Astrocyte (in vitro differentiated cells and primary cell): ENCODE results near the gene TBC1D14. TPM values are rescaled to one million over a fixed set of nuclear protein-coding genes. Genes with fewer than 3 reads are reported as not detected.

Experiments used
- DNase-seq: peaks from one replicate; pipeline ENCODE4 v3.0.0-alpha.2; 2010; ENCODE audit warnings: low read depth
- FAIRE-seq: peaks from 2 replicates; lab custom pipeline; 2011; peaks lifted over from hg19 to GRCh38; lab: Jason Lieb, UNC
- H2AFZ ChIP-seq: 2 replicates; pipeline ENCODE4 v1.6.0; 2012; ENCODE audit warnings: low read depth, low read length, inconsistent platforms
- H3K27ac ChIP-seq: 2 replicates; pipeline ENCODE4 v1.5.1; 2011; ENCODE audit warnings: low read depth, low read length, inconsistent platforms
- H3K27me3 ChIP-seq: 2 replicates; pipeline ENCODE4 v1.6.0; 2011; ENCODE audit warnings: low read length, inconsistent platforms; ENCODE audit not compliant: insufficient read depth
- H3K36me3 ChIP-seq: 2 replicates; pipeline ENCODE4 v1.5.1; 2011; ENCODE audit warnings: low read length, inconsistent platforms; ENCODE audit not compliant: insufficient read depth
- H3K4me1 ChIP-seq: 2 replicates; pipeline ENCODE4 v1.5.1; 2011; ENCODE audit warnings: low read length, inconsistent platforms; ENCODE audit not compliant: insufficient read depth
- H3K4me2 ChIP-seq: 2 replicates; pipeline ENCODE4 v1.6.0; 2012; ENCODE audit warnings: low read length, inconsistent platforms
- H3K4me3 ChIP-seq: 2 replicates; pipeline ENCODE4 v1.5.1; 2011; ENCODE audit warnings: low read depth, mild to moderate bottlenecking, low read length, inconsistent platforms; ENCODE audit not compliant: insufficient read depth
- H3K79me2 ChIP-seq: 2 replicates; pipeline ENCODE4 v1.6.0; 2012; ENCODE audit warnings: mild to moderate bottlenecking, low read length, inconsistent platforms; ENCODE audit not compliant: insufficient read depth
- H3K9ac ChIP-seq: 2 replicates; pipeline ENCODE4 v1.6.0; 2012; ENCODE audit warnings: mild to moderate bottlenecking, low read length, inconsistent platforms
- H3K9me3 ChIP-seq: 2 replicates; pipeline ENCODE4 v1.5.1; 2012; ENCODE audit warnings: low read depth, mild to moderate bottlenecking, low read length, inconsistent platforms; ENCODE audit not compliant: insufficient read depth
- H4K20me1 ChIP-seq: 2 replicates; pipeline ENCODE4 v1.6.0; 2012; ENCODE audit warnings: low read length, inconsistent platforms; ENCODE audit not compliant: insufficient read depth
- H3K27ac Mint-ChIP-seq: one replicate; pipeline ENCODE4 v1.8.0; 2021; ENCODE audit warnings: mild to moderate bottlenecking, mixed read lengths; ENCODE audit not compliant: unreplicated experiment
- H3K27me3 Mint-ChIP-seq: one replicate; pipeline ENCODE4 v1.8.0; 2021; ENCODE audit warnings: low read depth, mixed read lengths; ENCODE audit not compliant: unreplicated experiment
- H3K36me3 Mint-ChIP-seq: one replicate; pipeline ENCODE4 v1.8.0; 2021; ENCODE audit warnings: low read depth, mixed read lengths; ENCODE audit not compliant: unreplicated experiment
- H3K4me1 Mint-ChIP-seq: one replicate; pipeline ENCODE4 v1.8.0; 2021; ENCODE audit warnings: low read depth, mixed read lengths; ENCODE audit not compliant: unreplicated experiment
- H3K4me3 Mint-ChIP-seq: one replicate; pipeline ENCODE4 v1.8.0; 2021; ENCODE audit warnings: mild to moderate bottlenecking, moderate library complexity, mixed read lengths; ENCODE audit not compliant: unreplicated experiment
- H3K9me3 Mint-ChIP-seq: one replicate; pipeline ENCODE4 v1.8.0; 2021; ENCODE audit warnings: mild to moderate bottlenecking, mixed read lengths; ENCODE audit not compliant: unreplicated experiment
- EZH2 ChIP-seq: IDR thresholded peaks from 2 replicates; pipeline ENCODE4 v1.6.1; 2012; ENCODE audit warnings: mild to moderate bottlenecking, low read length, inconsistent platforms; ENCODE audit not compliant: insufficient read depth
- total RNA-seq: library from RNA; stranded (reverse); gene quantifications from 2 replicates; pipeline ENCODE4 v1.2.1, GENCODE V29; 2021
- TF ChIP-seq, protein P1 (sequence below): IDR thresholded peaks from 2 replicates; pipeline ENCODE4 v1.5.1; 2011; ENCODE audit warnings: low read depth, mild to moderate bottlenecking, inconsistent platforms, low read length, moderate library complexity; ENCODE audit not compliant: insufficient read depth

Gene TBC1D14
- total RNA-seq, 1 donor from 2014 or later = 30.4 TPM

GRCh38 chr4:7006411-7006810, 96.8 kb downstream of the TBC1D14 start:
- DNase-seq = no peak
- Mint-ChIP-seq H3K4me3 (no peak overlapping the region), H3K27ac (no peak overlapping the region), H3K9me3 (no peaks in the 10 kb centered on the region), H3K4me1 (peaks cover 8% of the 10 kb centered on the region), H3K36me3 (peaks cover 14% of the 10 kb centered on the region), H3K27me3 (no peaks in the 10 kb centered on the region)
- peaks cover 5% of the 10 kb centered on the region for H3K4me1 ChIP-seq
- peaks cover 24% of the 10 kb centered on the region for H3K36me3 ChIP-seq
- no peak overlapping the region for H3K27ac ChIP-seq
- H3K27me3 ChIP-seq = no peaks in the 10 kb centered on the region
- no peak overlapping the region for H3K4me2 ChIP-seq
- peaks cover 46% of the 10 kb centered on the region for H4K20me1 ChIP-seq
- no peaks in the 10 kb centered on the region for H3K9me3 ChIP-seq
- TF ChIP-seq, protein P1, sequence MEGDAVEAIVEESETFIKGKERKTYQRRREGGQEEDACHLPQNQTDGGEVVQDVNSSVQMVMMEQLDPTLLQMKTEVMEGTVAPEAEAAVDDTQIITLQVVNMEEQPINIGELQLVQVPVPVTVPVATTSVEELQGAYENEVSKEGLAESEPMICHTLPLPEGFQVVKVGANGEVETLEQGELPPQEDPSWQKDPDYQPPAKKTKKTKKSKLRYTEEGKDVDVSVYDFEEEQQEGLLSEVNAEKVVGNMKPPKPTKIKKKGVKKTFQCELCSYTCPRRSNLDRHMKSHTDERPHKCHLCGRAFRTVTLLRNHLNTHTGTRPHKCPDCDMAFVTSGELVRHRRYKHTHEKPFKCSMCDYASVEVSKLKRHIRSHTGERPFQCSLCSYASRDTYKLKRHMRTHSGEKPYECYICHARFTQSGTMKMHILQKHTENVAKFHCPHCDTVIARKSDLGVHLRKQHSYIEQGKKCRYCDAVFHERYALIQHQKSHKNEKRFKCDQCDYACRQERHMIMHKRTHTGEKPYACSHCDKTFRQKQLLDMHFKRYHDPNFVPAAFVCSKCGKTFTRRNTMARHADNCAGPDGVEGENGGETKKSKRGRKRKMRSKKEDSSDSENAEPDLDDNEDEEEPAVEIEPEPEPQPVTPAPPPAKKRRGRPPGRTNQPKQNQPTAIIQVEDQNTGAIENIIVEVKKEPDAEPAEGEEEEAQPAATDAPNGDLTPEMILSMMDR = no peak
- TF ChIP-seq EZH2 = no peak
- H3K79me2 ChIP-seq = no peaks in the 10 kb centered on the region
- H3K9ac ChIP-seq = no peak overlapping the region
- H3K4me3 ChIP-seq = no peak overlapping the region
- H2AFZ ChIP-seq = no peak overlapping the region
- no peak for FAIRE-seq

GRCh38 chr4:7007142-7007907, 97.7 kb downstream of the TBC1D14 start:
- no peak for FAIRE-seq
- Mint-ChIP-seq H3K9me3 (no peaks in the 10 kb centered on the region), H3K36me3 (peaks cover 12% of the 10 kb centered on the region), H3K4me1 (peaks cover 8% of the 10 kb centered on the region), H3K4me3 (no peak overlapping the region), H3K27me3 (no peaks in the 10 kb centered on the region), H3K27ac (no peak overlapping the region)
- TF ChIP-seq EZH2 = no peak
- TF ChIP-seq, protein P1 = no peak
- H3K9me3 ChIP-seq = no peaks in the 10 kb centered on the region
- H3K4me3 ChIP-seq = no peak overlapping the region
- H3K27me3 ChIP-seq = no peaks in the 10 kb centered on the region
- peaks cover 5% of the 10 kb centered on the region for H3K4me1 ChIP-seq
- no peak for DNase-seq
- H3K79me2 ChIP-seq = no peaks in the 10 kb centered on the region
- no peak overlapping the region for H3K4me2 ChIP-seq
- no peak overlapping the region for H3K27ac ChIP-seq
- H3K36me3 ChIP-seq = peaks cover 26% of the 10 kb centered on the region
- peaks cover 42% of the 10 kb centered on the region for H4K20me1 ChIP-seq
- H3K9ac ChIP-seq = no peak overlapping the region
- no peak overlapping the region for H2AFZ ChIP-seq

DNA sequence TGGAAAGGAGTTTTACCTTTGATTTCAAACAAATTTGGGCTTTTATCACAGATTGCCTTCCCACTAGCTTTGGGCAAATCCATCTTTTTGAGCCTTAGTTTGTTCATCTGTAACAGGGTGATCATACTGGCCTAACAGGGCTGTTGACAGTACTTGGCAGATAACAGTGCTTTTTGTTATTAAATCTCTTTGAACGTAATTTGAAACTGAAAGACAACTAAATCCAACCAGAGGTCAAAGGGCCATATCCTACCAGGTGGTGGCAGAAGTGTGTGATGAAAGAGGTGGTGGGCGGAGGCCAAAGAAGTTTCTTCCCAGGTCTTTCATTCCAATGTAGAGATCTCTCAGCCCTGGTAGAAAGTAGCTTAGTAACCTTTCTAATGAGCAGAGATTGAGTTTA, 98.3 kb downstream of the TBC1D14 start:
- H3K4me3 Mint-ChIP-seq = no peak overlapping the region
- no peak for TF ChIP-seq EZH2
- TF ChIP-seq, protein P1 = no peak
- H3K36me3 Mint-ChIP-seq = peaks cover 13% of the 10 kb centered on the region
- H3K4me2 ChIP-seq = no peak overlapping the region
- no peaks in the 10 kb centered on the region for H3K9me3 Mint-ChIP-seq
- H3K27me3 Mint-ChIP-seq = no peaks in the 10 kb centered on the region
- H4K20me1 ChIP-seq = peaks cover 37% of the 10 kb centered on the region
- no peaks in the 10 kb centered on the region for H3K27me3 ChIP-seq
- peaks cover 8% of the 10 kb centered on the region for H3K4me1 Mint-ChIP-seq
- H3K4me3 ChIP-seq = no peak overlapping the region
- H3K9me3 ChIP-seq = no peaks in the 10 kb centered on the region
- H3K9ac ChIP-seq = no peak overlapping the region
- DNase-seq (no peak), FAIRE-seq (no peak)
- no peak overlapping the region for H2AFZ ChIP-seq
- no peak overlapping the region for H3K27ac ChIP-seq
- no peaks in the 10 kb centered on the region for H3K79me2 ChIP-seq
- H3K36me3 ChIP-seq = peaks cover 30% of the 10 kb centered on the region
- no peak overlapping the region for H3K27ac Mint-ChIP-seq
- peaks cover 5% of the 10 kb centered on the region for H3K4me1 ChIP-seq
